ENCODE data around the gene ZMPSTE24. TPM values are rescaled to one million over a fixed set of nuclear protein-coding genes. Genes with fewer than 3 reads are reported as not detected.

Gene ZMPSTE24
- total RNA-seq, 1 donor from 2014 or later: 49.6 TPM

- no peak for DNase-seq (ENCODE audit: low spot score)
- Mint-ChIP-seq H3K27me3 (ENCODE audit: low read depth) (no peaks in the 10 kb centered on the region), H3K4me1 (ENCODE audit: low read depth) (peaks cover 38% of the 10 kb centered on the region), H3K27ac (ENCODE audit: unreplicated experiment) (peak overlapping the region; percentile 100), H3K36me3 (ENCODE audit: low read depth) (peaks cover 14% of the 10 kb centered on the region), H3K4me3 (ENCODE audit: unreplicated experiment) (peak overlapping the region; percentile 96), H3K9me3 (ENCODE audit: low read depth) (no peaks in the 10 kb centered on the region)
- TF ChIP-seq CTCF (IDR thresholded peaks at IDR 0.05): no peak
These were observed 736 bp upstream of the ZMPSTE24 start for GRCh38 chr1:40257313-40257687.

- Mint-ChIP-seq H3K4me3 (ENCODE audit: unreplicated experiment) (peak overlapping the region; percentile 96), H3K27ac (ENCODE audit: unreplicated experiment) (peak overlapping the region; percentile 100), H3K4me1 (ENCODE audit: low read depth) (peaks cover 47% of the 10 kb centered on the region), H3K27me3 (ENCODE audit: low read depth) (no peaks in the 10 kb centered on the region), H3K9me3 (ENCODE audit: low read depth) (no peaks in the 10 kb centered on the region), H3K36me3 (ENCODE audit: low read depth) (peaks cover 20% of the 10 kb centered on the region)
- TF ChIP-seq CTCF (IDR thresholded peaks at IDR 0.05): no peak
- DNase-seq (ENCODE audit: low spot score): no peak
These were observed 371 bp downstream of the ZMPSTE24 start for GRCh38 chr1:40258445-40258769.

- peaks cover 22% of the 10 kb centered on the region for H3K36me3 Mint-ChIP-seq (ENCODE audit: low read depth)
- H3K4me1 Mint-ChIP-seq (ENCODE audit: low read depth): peaks cover 55% of the 10 kb centered on the region
- no peak overlapping the region for H3K4me3 Mint-ChIP-seq (ENCODE audit: unreplicated experiment)
- H3K27me3 Mint-ChIP-seq (ENCODE audit: low read depth): no peaks in the 10 kb centered on the region
- no peaks in the 10 kb centered on the region for H3K9me3 Mint-ChIP-seq (ENCODE audit: low read depth)
- DNase-seq (ENCODE audit: low spot score): no peak
- no peak for TF ChIP-seq CTCF (IDR thresholded peaks at IDR 0.05)
- H3K27ac Mint-ChIP-seq (ENCODE audit: unreplicated experiment): no peak overlapping the region
These were observed 6.3 kb downstream of the ZMPSTE24 start for GRCh38 chr1:40264354-40264781.

- H3K9me3 Mint-ChIP-seq (ENCODE audit: low read depth): no peaks in the 10 kb centered on the region
- no peaks in the 10 kb centered on the region for H3K27me3 Mint-ChIP-seq (ENCODE audit: low read depth)
- H3K4me1 Mint-ChIP-seq (ENCODE audit: low read depth): peaks cover 52% of the 10 kb centered on the region
- DNase-seq (ENCODE audit: low spot score): no peak
- no peak overlapping the region for H3K27ac Mint-ChIP-seq (ENCODE audit: unreplicated experiment)
- no peak for TF ChIP-seq CTCF (IDR thresholded peaks at IDR 0.05)
- peaks cover 27% of the 10 kb centered on the region for H3K36me3 Mint-ChIP-seq (ENCODE audit: low read depth)
- no peak overlapping the region for H3K4me3 Mint-ChIP-seq (ENCODE audit: unreplicated experiment)
These were observed 7.3 kb downstream of the ZMPSTE24 start for GRCh38 chr1:40265298-40265697.

- no peak for TF ChIP-seq CTCF (IDR thresholded peaks at IDR 0.05)
- DNase-seq (ENCODE audit: low spot score): no peak
- no peaks in the 10 kb centered on the region for H3K27me3 Mint-ChIP-seq (ENCODE audit: low read depth)
- H3K4me1 Mint-ChIP-seq (ENCODE audit: low read depth): peaks cover 48% of the 10 kb centered on the region
- peak overlapping the region; percentile 80 for H3K27ac Mint-ChIP-seq (ENCODE audit: unreplicated experiment)
- no peak overlapping the region for H3K4me3 Mint-ChIP-seq (ENCODE audit: unreplicated experiment)
- H3K36me3 Mint-ChIP-seq (ENCODE audit: low read depth): peaks cover 28% of the 10 kb centered on the region
- no peaks in the 10 kb centered on the region for H3K9me3 Mint-ChIP-seq (ENCODE audit: low read depth)
These were observed 7.9 kb downstream of the ZMPSTE24 start for GRCh38 chr1:40265919-40266318.
